Lung (tissue), 12 donors: Measurements from ENCODE around the gene STRN3. TPM values are rescaled to one million over a fixed set of nuclear protein-coding genes. Genes with fewer than 3 reads are reported as not detected.

Experiments
- ATAC-seq: fragments of 200-7000 bp; cut with Tn5 transposase; one replicate; pipeline ENCODE4 v1.9.1; 2020; ENCODE audit warnings: moderate number of reproducible peaks; ENCODE audit not compliant: insufficient read depth, low FRiP score
- DNase-seq, 3 donors: peaks; one replicate each; pipeline ENCODE4 v3.0.0-alpha.2; 2013 to 2017
- H3K27ac ChIP-seq, 2 donors: one replicate each; pipeline ENCODE4 v1.5.1; 2013; ENCODE audit warnings: mild to moderate bottlenecking in 2 of 2, moderate library complexity in 2 of 2, control low read depth in 1 of 2, inconsistent platforms in 1 of 2, low read depth in 1 of 2, low read length in 1 of 2
- H3K27me3 ChIP-seq, 3 donors: one replicate each; pipeline ENCODE4 v1.5.1; 2013; ENCODE audit warnings: low read length in 2 of 3; ENCODE audit not compliant: control insufficient read depth in 3 of 3, insufficient read depth in 3 of 3
- H3K36me3 ChIP-seq, 4 donors: one replicate each; pipeline ENCODE4 v1.5.1; 2013; ENCODE audit warnings: low read length in 4 of 4, mild to moderate bottlenecking in 1 of 4, moderate library complexity in 1 of 4; ENCODE audit not compliant: control insufficient read depth in 4 of 4, insufficient read depth in 4 of 4
- H3K4me1 ChIP-seq, 5 donors: one replicate each; pipeline ENCODE4 v1.5.1; 2013; ENCODE audit warnings: low read length in 5 of 5, mild to moderate bottlenecking in 2 of 5, moderate library complexity in 1 of 5; ENCODE audit not compliant: control insufficient read depth in 5 of 5, insufficient read depth in 5 of 5
- H3K4me3 ChIP-seq: one replicate; pipeline ENCODE4 v1.5.1; 2013; ENCODE audit warnings: mild to moderate bottlenecking, control low read depth, moderate library complexity
- H3K9ac ChIP-seq, 2 donors: one replicate each; pipeline ENCODE4 v1.5.1; 2013; ENCODE audit warnings: low read length in 2 of 2, control low read depth in 1 of 2; ENCODE audit not compliant: insufficient read depth in 1 of 2
- H3K9me3 ChIP-seq, 4 donors: one replicate each; pipeline ENCODE4 v1.5.1; 2013; ENCODE audit warnings: low read length in 3 of 4, mild to moderate bottlenecking in 1 of 4, moderate library complexity in 1 of 4; ENCODE audit not compliant: control insufficient read depth in 4 of 4, insufficient read depth in 3 of 4
- WGBS, 2 donors: extraction: QIAGEN DNeasy Blood & Tissue Kit; methylation state at CpG; one replicate each; pipeline ENCODE4 v1.1.7; 2013; 5-methylcytosine and 5-hydroxymethylcytosine counted together
- polyA plus RNA-seq, 2 donors: library from polyadenylated mRNA; stranded (reverse); fragments of 200-250 nt; gene quantifications; one replicate each; pipeline ENCODE4 v1.2.1, GENCODE V29; 2013
- total RNA-seq, 2 donors: library from RNA; depleted of rRNA in 1 of 2; stranded (reverse); fragments of >200 nt in 1 of 2; gene quantifications; one replicate each; pipeline ENCODE4 v1.2.1, GENCODE V29; 2014 to 2021
- TF ChIP-seq, protein P1 (sequence below): IDR thresholded peaks from 2 replicates; pipeline ENCODE4 v1.5.1; 2012; ENCODE audit warnings: mild to moderate bottlenecking; ENCODE audit errors: control extremely low read depth, extremely low read depth
- donor health status: control.
- donor health status: control.
- donor health status: Bipolar disorder and iron deficiency.
- donor health status: healthy.
- donor health status: DM: yes; HTN: yes; CAD: no.

The STRN3 gene
- total and polyA plus RNA-seq, 4 donors: 10.6 to 86.8 (median 19.0) TPM

GRCh38 chr14:30985796-30986195 is 40.4 kb downstream of the STRN3 start:
- ATAC-seq: no peak

GRCh38 chr14:30983858-30984257 is 42.3 kb downstream of the STRN3 start:
- no peaks in the 10 kb centered on the region for H3K9me3 ChIP-seq
- TF ChIP-seq, protein P1, sequence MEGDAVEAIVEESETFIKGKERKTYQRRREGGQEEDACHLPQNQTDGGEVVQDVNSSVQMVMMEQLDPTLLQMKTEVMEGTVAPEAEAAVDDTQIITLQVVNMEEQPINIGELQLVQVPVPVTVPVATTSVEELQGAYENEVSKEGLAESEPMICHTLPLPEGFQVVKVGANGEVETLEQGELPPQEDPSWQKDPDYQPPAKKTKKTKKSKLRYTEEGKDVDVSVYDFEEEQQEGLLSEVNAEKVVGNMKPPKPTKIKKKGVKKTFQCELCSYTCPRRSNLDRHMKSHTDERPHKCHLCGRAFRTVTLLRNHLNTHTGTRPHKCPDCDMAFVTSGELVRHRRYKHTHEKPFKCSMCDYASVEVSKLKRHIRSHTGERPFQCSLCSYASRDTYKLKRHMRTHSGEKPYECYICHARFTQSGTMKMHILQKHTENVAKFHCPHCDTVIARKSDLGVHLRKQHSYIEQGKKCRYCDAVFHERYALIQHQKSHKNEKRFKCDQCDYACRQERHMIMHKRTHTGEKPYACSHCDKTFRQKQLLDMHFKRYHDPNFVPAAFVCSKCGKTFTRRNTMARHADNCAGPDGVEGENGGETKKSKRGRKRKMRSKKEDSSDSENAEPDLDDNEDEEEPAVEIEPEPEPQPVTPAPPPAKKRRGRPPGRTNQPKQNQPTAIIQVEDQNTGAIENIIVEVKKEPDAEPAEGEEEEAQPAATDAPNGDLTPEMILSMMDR: no peak
- no peaks in the 10 kb centered on the region for H3K27me3 ChIP-seq
- no peak for DNase-seq
- H3K27ac ChIP-seq: no peak overlapping the region
- H3K4me3 ChIP-seq: no peak overlapping the region
- H3K36me3 ChIP-seq: no peaks in the 10 kb centered on the region
- no peak for ATAC-seq
- WGBS, 2 donors: 93 to 94% methylated on average over 2 of the region's 2 CpGs
- H3K9ac ChIP-seq: no peak overlapping the region
- H3K4me1 ChIP-seq: peaks cover 0 to 11% (median 2%) of the 10 kb centered on the region in 5 donors

More at GRCh38 chr14:30985796-30986195, 40.4 kb downstream of the STRN3 start:
- H3K9me3 ChIP-seq: no peaks in the 10 kb centered on the region
- H3K9ac ChIP-seq: no peak overlapping the region
- TF ChIP-seq, protein P1: no peak
- 88 to 91% methylated on average over 3 of the region's 3 CpGs for WGBS, 2 donors
- H3K4me3 ChIP-seq: no peak overlapping the region
- peaks cover 0 to 11% (median 3%) of the 10 kb centered on the region in 5 donors for H3K4me1 ChIP-seq
- DNase-seq: no peak
- no peaks in the 10 kb centered on the region for H3K36me3 ChIP-seq
- no peak overlapping the region for H3K27ac ChIP-seq
- no peaks in the 10 kb centered on the region for H3K27me3 ChIP-seq

GRCh38 chr14:30982533-30982932 is 43.6 kb downstream of the STRN3 start:
- H3K4me1 ChIP-seq: peaks cover 0 to 6% (median 0%) of the 10 kb centered on the region in 5 donors
- H3K4me3 ChIP-seq: no peak overlapping the region
- no peak for ATAC-seq
- no peaks in the 10 kb centered on the region for H3K9me3 ChIP-seq
- no peak for DNase-seq
- H3K27me3 ChIP-seq: no peaks in the 10 kb centered on the region
- no peaks in the 10 kb centered on the region for H3K36me3 ChIP-seq
- H3K9ac ChIP-seq: no peak overlapping the region
- 46 to 72% methylated on average over 7 of the region's 7 CpGs for WGBS, 2 donors
- H3K27ac ChIP-seq: no peak overlapping the region
- TF ChIP-seq, protein P1: no peak

- Histone ChIP-seq H3K36me3 (no peaks in the 10 kb centered on the region), H3K27ac (no peak overlapping the region), H3K9ac (no peak overlapping the region), H3K4me1 (peaks cover 0 to 2% (median 0%) of the 10 kb centered on the region in 5 donors), H3K4me3 (no peak overlapping the region), H3K27me3 (no peaks in the 10 kb centered on the region), H3K9me3 (no peaks in the 10 kb centered on the region)
- DNase-seq: no peak
- no peak for ATAC-seq
- TF ChIP-seq, protein P1: no peak
- 74 to 77% methylated on average over 3 of the region's 3 CpGs for WGBS, 2 donors
Observed at GRCh38 chr14:30980980-30981379, 45.2 kb downstream of the STRN3 start.
